ENCODE measurements around the gene DAAM2. TPM values are rescaled to one million over a fixed set of nuclear protein-coding genes. Genes with fewer than 3 reads are reported as not detected.

DAAM2 gene
- total and polyA plus RNA-seq, 2 of the 8 experiments (the other 6 are each of a cell fraction or from before 2014, with no cell fraction given): 1.5 to 2.9 TPM

GRCh38 chr6:39887692-39888450 lies 95.7 kb downstream of the DAAM2 start:
- 0 out of 2 replicates have a peak, but pooled peaks cover 2% of the 10 kb centered on the region for H3K23me2 ChIP-seq (ENCODE audit: low read depth, low read length)
- peak overlapping the region; percentile 58; the same call in 1 of the 2 replicates for H4K8ac ChIP-seq (ENCODE audit: extremely low read depth, insufficient read depth, low read length)
- no peak overlapping the region for H3K4me2 ChIP-seq (ENCODE audit: insufficient read depth in 1 of 2, low read depth in 2 of 2, low read length in 2 of 2)
- no peak overlapping the region for H2BK15ac ChIP-seq (ENCODE audit: low read length)
- 90% methylated on average over 14 of the region's 14 CpGs; no CpG with 5 or more reads in 1 of the 2 experiments for WGBS, 2 experiments (ENCODE audit: extremely low coverage in 1 of 2, insufficient coverage in 1 of 2, insufficient read length in 1 of 2, insufficient replicate concordance in 2 of 2, low coverage in 1 of 2, low lambda C conversion rate in 2 of 2, missing lambda C conversion rate in 1 of 2)
- H2BK20ac ChIP-seq (ENCODE audit: low read length): no peak overlapping the region
- no peaks in the 10 kb centered on the region for H3K79me2 ChIP-seq (ENCODE audit: control insufficient read depth in 1 of 2, insufficient read depth in 2 of 2, low read length in 2 of 2)
- DNase-seq (ENCODE audit: low read depth in 1 of 2, low spot score in 2 of 2): peak in 1 of 2 experiments; percentile 13
- no peak overlapping the region for H4K5ac ChIP-seq (ENCODE audit: insufficient read length, low read depth, low read length)
- no peak for FAIRE-seq
- H3K27me3 ChIP-seq (replicated peaks in 1 of 4; ENCODE audit: control insufficient read depth in 3 of 4, extremely low read depth in 1 of 4, insufficient read depth in 3 of 4, low read length in 3 of 4): no peaks in the 10 kb centered on the region
- H3K4me3 ChIP-seq (ENCODE audit: extremely low read depth in 1 of 4, insufficient read depth in 2 of 4, low read depth in 3 of 4, low read length in 4 of 4): no peak overlapping the region
- no peak overlapping the region for H2BK5ac ChIP-seq (ENCODE audit: low read depth, low read length)
- no peak overlapping the region for H2AK5ac ChIP-seq (ENCODE audit: low read depth, low read length)
- H3K14ac ChIP-seq (ENCODE audit: insufficient read length): no peak overlapping the region
- no peak overlapping the region for H3K23ac ChIP-seq (ENCODE audit: insufficient read length)
- no peak overlapping the region for H2BK120ac ChIP-seq (replicated peaks; ENCODE audit: low read depth, low read length)
- no peak overlapping the region for H3K4ac ChIP-seq (replicated peaks; ENCODE audit: insufficient read length, low read depth, low read length)
- CTCF ChIA-PET (ENCODE audit: partially characterized antibody): interaction anchor here (0.8 to 12.0 kb wide), 3 partner anchors 10 to 25 kb away, joined by 4 to 135 read pairs (median 6); no protein-coding TSS in a partner anchor
- no peaks in the 10 kb centered on the region for H3K4me1 ChIP-seq (replicated peaks in 1 of 4; ENCODE audit: control insufficient read depth in 3 of 4, insufficient read depth in 4 of 4, low read length in 3 of 4)
- no peak overlapping the region for H3K18ac ChIP-seq (ENCODE audit: extremely low read depth, low read length)
- no peak overlapping the region for H2BK12ac ChIP-seq (ENCODE audit: low read depth, low read length)
- POLR2A ChIA-PET (ENCODE audit: partially characterized antibody): no interaction called here
- no peak overlapping the region for H3K56ac ChIP-seq (replicated peaks; ENCODE audit: insufficient read length, low read depth, low read length)
- no peak overlapping the region for H4K91ac ChIP-seq (replicated peaks; ENCODE audit: insufficient read length, low read length)
- H3K36me3 ChIP-seq (ENCODE audit: control insufficient read depth in 2 of 4, insufficient read depth in 4 of 4, low read length in 3 of 4): no peaks in the 10 kb centered on the region
- H4K20me1 ChIP-seq (replicated peaks in 1 of 2; ENCODE audit: control insufficient read depth in 1 of 2, insufficient read depth in 2 of 2, low read length in 2 of 2): no peaks in the 10 kb centered on the region
- no peak overlapping the region for H2AFZ ChIP-seq (ENCODE audit: low read length)
- H3K9ac ChIP-seq (replicated peaks in 1 of 4; ENCODE audit: extremely low read depth in 1 of 4, low read depth in 3 of 4, low read length in 3 of 4): no peak overlapping the region
- H3K79me1 ChIP-seq (ENCODE audit: low read depth, low read length): no peaks in the 10 kb centered on the region
- H3K27ac ChIP-seq (ENCODE audit: low read depth, low read length): no peak overlapping the region
- no peaks in the 10 kb centered on the region for H3K9me3 ChIP-seq (ENCODE audit: insufficient read depth in 2 of 2, low read depth in 1 of 2, low read length in 1 of 2)
- TF ChIP-seq CEBPB (IDR thresholded peaks at IDR 0.05; ENCODE audit: low read depth, low read length) (no peak), KDM1A (IDR thresholded peaks at IDR 0.05; ENCODE audit: borderline replicate concordance, low read length) (no peak), SP2 (IDR thresholded peaks at IDR 0.05; ENCODE audit: low read length) (no peak), SUZ12 (IDR thresholded peaks at IDR 0.05; ENCODE audit: low read length) (no peak), NRF1 (IDR thresholded peaks at IDR 0.05; ENCODE audit: low read depth, low read length) (no peak), YY1 (IDR thresholded peaks at IDR 0.05; ENCODE audit: low read depth, low read length) (no peak), BRCA1 (IDR thresholded peaks at IDR 0.05; ENCODE audit: low read depth, low read length) (no peak), SP1 (IDR thresholded peaks at IDR 0.05; ENCODE audit: low read depth, low read length) (no peak), TAF1 (IDR thresholded peaks at IDR 0.05; ENCODE audit: low read depth, low read length) (no peak), POLR2A (IDR thresholded peaks at IDR 0.05; ENCODE audit: control extremely low read depth in 1 of 2, low read depth in 2 of 2, low read length in 2 of 2) (no peak), MAX (IDR thresholded peaks at IDR 0.05) (no peak), KDM5A (IDR thresholded peaks at IDR 0.05; ENCODE audit: low read length) (no peak), RBBP5 (IDR thresholded peaks at IDR 0.05; ENCODE audit: borderline replicate concordance, low read depth, low read length) (no peak), HDAC6 (IDR thresholded peaks at IDR 0.05; ENCODE audit: low read depth, low read length) (no peak)
